ENCODE measurements around the gene NFATC1.
"Not testable (repeated sequence)": the region's sequence is repeated elsewhere in the genome, so short reads cannot be mapped to it uniquely, and the experiment has no call there.

NFATC1 gene

GRCh38 chr18:79376661-79377060 is 19.1 kb upstream of the NFATC1 start:
- DNase-seq: not testable (repeated sequence)

- DNase-seq: no peak
Observed at GRCh38 chr18:79377187-79377891, 18.4 kb upstream of the NFATC1 start.

- DNase-seq: peak; percentile 93
Observed at GRCh38 chr18:79378536-79379250, 17.0 kb upstream of the NFATC1 start.

- DNase-seq: no peak
Observed at GRCh38 chr18:79379251-79379905, 16.4 kb upstream of the NFATC1 start.

GRCh38 chr18:79379931-79380815 is 15.6 kb upstream of the NFATC1 start:
- DNase-seq: no peak

GRCh38 chr18:79380816-79381806 is 14.6 kb upstream of the NFATC1 start:
- peak; percentile 87 for DNase-seq

GRCh38 chr18:79381811-79382311 is 13.9 kb upstream of the NFATC1 start:
- DNase-seq: no peak

GRCh38 chr18:79382681-79383387 is 12.9 kb upstream of the NFATC1 start:
- peak; percentile 1 for DNase-seq

GRCh38 chr18:79383388-79384056 is 12.2 kb upstream of the NFATC1 start:
- no peak for DNase-seq

GRCh38 chr18:79384151-79384807 is 11.5 kb upstream of the NFATC1 start:
- DNase-seq: peak; percentile 21

- DNase-seq: no peak
Observed at GRCh38 chr18:79384834-79385233, 10.9 kb upstream of the NFATC1 start.

- DNase-seq: peak; percentile 8
Observed at GRCh38 chr18:79385326-79385707, 10.4 kb upstream of the NFATC1 start.

GRCh38 chr18:79385708-79386341 is 9.9 kb upstream of the NFATC1 start:
- DNase-seq: peak; percentile 21

GRCh38 chr18:79386547-79386946 is 9.2 kb upstream of the NFATC1 start:
- DNase-seq: no peak

- DNase-seq: no peak
Observed at GRCh38 chr18:79387214-79387613, 8.5 kb upstream of the NFATC1 start.

GRCh38 chr18:79387615-79388014 is 8.1 kb upstream of the NFATC1 start:
- DNase-seq: no peak

- no peak for DNase-seq
Observed at GRCh38 chr18:79388043-79388442, 7.7 kb upstream of the NFATC1 start.

- peak; percentile 33 for DNase-seq
Observed at GRCh38 chr18:79389689-79390088, 6.0 kb upstream of the NFATC1 start.

- DNase-seq: no peak
Observed at GRCh38 chr18:79392226-79392625, 3.5 kb upstream of the NFATC1 start.

Data from eye (tissue), 1 donor.